Choroid plexus epithelial cell (primary cell): ENCODE results near the gene FGGY.
"Not testable (repeated sequence)": the region's sequence is repeated elsewhere in the genome, so short reads cannot be mapped to it uniquely, and the experiment has no call there.

Source experiments
- DNase-seq: peaks from one replicate; pipeline ENCODE4 v3.0.0-alpha.2; 2010; ENCODE audit warnings: low read depth
- H3K4me3 ChIP-seq: 2 replicates; pipeline ENCODE4 v1.5.1; 2011; ENCODE audit warnings: low read depth, mild to moderate bottlenecking, control low read depth, low read length, moderate library complexity
- CTCF ChIP-seq: conservative IDR thresholded peaks from 2 replicates; pipeline ENCODE4 v1.5.1; 2011; ENCODE audit warnings: low read depth, mild to moderate bottlenecking, control low read depth, inconsistent platforms, low read length, moderate library complexity

FGGY gene

GRCh38 chr1:59487335-59488031 lies 190.6 kb downstream of the FGGY start:
- H3K4me3 ChIP-seq: no peak overlapping the region
- DNase-seq: peak; percentile 58
- no peak for TF ChIP-seq CTCF

- no peak for DNase-seq
- H3K4me3 ChIP-seq: no peak overlapping the region
- no peak for TF ChIP-seq CTCF
These were observed 195.6 kb downstream of the FGGY start for GRCh38 chr1:59492500-59492899.

- TF ChIP-seq CTCF: no peak
- no peak for DNase-seq
- no peak overlapping the region for H3K4me3 ChIP-seq
These were observed 197.4 kb downstream of the FGGY start for GRCh38 chr1:59494145-59494833.

- not testable (repeated sequence) for DNase-seq, H3K4me3 ChIP-seq
These were observed 199.3 kb downstream of the FGGY start for GRCh38 chr1:59496156-59496555.

- no peak for TF ChIP-seq CTCF
- no peak overlapping the region for H3K4me3 ChIP-seq
- DNase-seq: no peak
These were observed 200.7 kb downstream of the FGGY start for GRCh38 chr1:59497616-59498015.

- peak; percentile 51 for DNase-seq
- no peak for TF ChIP-seq CTCF
- H3K4me3 ChIP-seq: no peak overlapping the region
These were observed 201.7 kb downstream of the FGGY start for GRCh38 chr1:59498640-59499039.

GRCh38 chr1:59499273-59499942 lies 202.5 kb downstream of the FGGY start:
- DNase-seq: peak; percentile 64
- H3K4me3 ChIP-seq: no peak overlapping the region
- TF ChIP-seq CTCF: no peak
